Measurements from ENCODE around the gene INAFM1.
"Not testable (repeated sequence)": the region's sequence is repeated elsewhere in the genome, so short reads cannot be mapped to it uniquely, and the experiment has no call there.

The INAFM1 gene

GRCh38 chr19:47247308-47247990, 27.2 kb upstream of the INAFM1 start:
- Histone ChIP-seq H3K4me3 (ENCODE audit: low read depth, low read length) (no peak overlapping the region), H3K9ac (ENCODE audit: low read depth, low read length) (no peak overlapping the region), H3K36me3 (ENCODE audit: control insufficient read depth, insufficient read depth, low read length) (no peaks in the 10 kb centered on the region), H3K27me3 (ENCODE audit: control insufficient read depth, insufficient read depth, low read length) (peaks cover 8% of the 10 kb centered on the region), H3K9me3 (ENCODE audit: control insufficient read depth, insufficient read depth, low read length) (no peaks in the 10 kb centered on the region), H3K4me1 (ENCODE audit: control insufficient read depth, insufficient read depth, low read length) (peaks cover 2% of the 10 kb centered on the region)

DNA sequence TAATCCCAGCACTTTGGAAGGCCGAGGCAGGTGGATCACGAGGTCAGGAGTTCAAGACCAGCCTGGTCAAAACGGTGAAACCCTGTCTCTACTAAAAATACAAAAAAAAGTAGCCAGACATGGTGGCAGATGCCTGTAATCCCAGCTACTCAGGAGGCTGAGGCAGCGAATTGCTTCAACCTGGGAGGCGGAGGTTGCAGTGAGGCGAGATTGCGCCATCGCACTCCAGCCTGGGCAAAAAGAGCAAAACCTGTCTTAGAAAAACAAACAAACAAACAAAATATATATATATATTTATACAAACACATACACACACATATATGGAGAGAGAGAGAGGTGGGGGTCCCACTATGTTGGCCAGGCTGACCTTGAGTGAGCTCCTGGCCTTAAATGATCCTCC, 21.7 kb upstream of the INAFM1 start:
- not testable (repeated sequence) for H3K9me3 ChIP-seq (ENCODE audit: control insufficient read depth, insufficient read depth, low read length); H3K36me3 ChIP-seq (ENCODE audit: control insufficient read depth, insufficient read depth, low read length); H3K27me3 ChIP-seq (ENCODE audit: control insufficient read depth, insufficient read depth, low read length); H3K9ac ChIP-seq (ENCODE audit: low read depth, low read length); H3K4me1 ChIP-seq (ENCODE audit: control insufficient read depth, insufficient read depth, low read length); H3K4me3 ChIP-seq (ENCODE audit: low read depth, low read length)

- Histone ChIP-seq H3K9me3 (ENCODE audit: control insufficient read depth, insufficient read depth, low read length) (no peaks in the 10 kb centered on the region), H3K9ac (ENCODE audit: low read depth, low read length) (no peak overlapping the region), H3K4me1 (ENCODE audit: control insufficient read depth, insufficient read depth, low read length) (peaks cover 4% of the 10 kb centered on the region), H3K36me3 (ENCODE audit: control insufficient read depth, insufficient read depth, low read length) (no peaks in the 10 kb centered on the region), H3K4me3 (ENCODE audit: low read depth, low read length) (no peak overlapping the region), H3K27me3 (ENCODE audit: control insufficient read depth, insufficient read depth, low read length) (no peaks in the 10 kb centered on the region)
Observed at GRCh38 chr19:47253467-47253881, 21.2 kb upstream of the INAFM1 start.

DNA sequence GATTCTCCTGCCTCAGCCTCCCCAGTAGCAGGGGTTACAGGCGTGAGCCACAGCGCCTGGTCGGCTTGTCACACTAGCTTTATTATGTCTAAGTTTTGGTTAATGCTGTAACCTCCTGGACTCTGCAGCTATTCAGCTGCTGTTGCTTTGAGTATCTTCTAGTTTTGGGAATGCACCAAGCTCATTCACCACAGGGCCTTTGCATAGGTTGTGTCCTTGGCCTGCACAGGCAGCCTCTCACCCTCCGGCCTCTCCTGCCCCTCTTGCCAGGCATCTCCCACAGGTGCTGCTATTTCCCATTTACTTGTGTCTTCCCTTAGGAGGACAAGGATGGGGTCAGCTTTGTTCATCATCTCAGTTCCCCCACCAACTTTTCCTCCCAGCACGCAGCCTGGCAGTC, 20.7 kb upstream of the INAFM1 start:
- no peaks in the 10 kb centered on the region for H3K9me3 ChIP-seq (ENCODE audit: control insufficient read depth, insufficient read depth, low read length)
- no peak overlapping the region for H3K9ac ChIP-seq (ENCODE audit: low read depth, low read length)
- H3K4me3 ChIP-seq (ENCODE audit: low read depth, low read length) = no peak overlapping the region
- H3K4me1 ChIP-seq (ENCODE audit: control insufficient read depth, insufficient read depth, low read length) = peaks cover 4% of the 10 kb centered on the region
- peaks cover 3% of the 10 kb centered on the region for H3K36me3 ChIP-seq (ENCODE audit: control insufficient read depth, insufficient read depth, low read length)
- no peaks in the 10 kb centered on the region for H3K27me3 ChIP-seq (ENCODE audit: control insufficient read depth, insufficient read depth, low read length)

- H3K4me3 ChIP-seq (ENCODE audit: low read depth, low read length) = peak within 1 kb of the TSS; percentile 95
- peaks cover 4% of the 10 kb centered on the region for H3K4me1 ChIP-seq (ENCODE audit: control insufficient read depth, insufficient read depth, low read length)
- peaks cover 24% of the 10 kb centered on the region for H3K36me3 ChIP-seq (ENCODE audit: control insufficient read depth, insufficient read depth, low read length)
- H3K9me3 ChIP-seq (ENCODE audit: control insufficient read depth, insufficient read depth, low read length) = no peaks in the 10 kb centered on the region
- peak within 1 kb of the TSS; percentile 91 for H3K9ac ChIP-seq (ENCODE audit: low read depth, low read length)
- no peaks in the 10 kb centered on the region for H3K27me3 ChIP-seq (ENCODE audit: control insufficient read depth, insufficient read depth, low read length)
Observed at GRCh38 chr19:47255879-47256692, 18.6 kb upstream of the INAFM1 start, which contains the start of gene CCDC9. Gene CCDC9 (plus strand): TSS chr19:47256525. CDS start chr19:47258401, 1,876 bp downstream.

DNA sequence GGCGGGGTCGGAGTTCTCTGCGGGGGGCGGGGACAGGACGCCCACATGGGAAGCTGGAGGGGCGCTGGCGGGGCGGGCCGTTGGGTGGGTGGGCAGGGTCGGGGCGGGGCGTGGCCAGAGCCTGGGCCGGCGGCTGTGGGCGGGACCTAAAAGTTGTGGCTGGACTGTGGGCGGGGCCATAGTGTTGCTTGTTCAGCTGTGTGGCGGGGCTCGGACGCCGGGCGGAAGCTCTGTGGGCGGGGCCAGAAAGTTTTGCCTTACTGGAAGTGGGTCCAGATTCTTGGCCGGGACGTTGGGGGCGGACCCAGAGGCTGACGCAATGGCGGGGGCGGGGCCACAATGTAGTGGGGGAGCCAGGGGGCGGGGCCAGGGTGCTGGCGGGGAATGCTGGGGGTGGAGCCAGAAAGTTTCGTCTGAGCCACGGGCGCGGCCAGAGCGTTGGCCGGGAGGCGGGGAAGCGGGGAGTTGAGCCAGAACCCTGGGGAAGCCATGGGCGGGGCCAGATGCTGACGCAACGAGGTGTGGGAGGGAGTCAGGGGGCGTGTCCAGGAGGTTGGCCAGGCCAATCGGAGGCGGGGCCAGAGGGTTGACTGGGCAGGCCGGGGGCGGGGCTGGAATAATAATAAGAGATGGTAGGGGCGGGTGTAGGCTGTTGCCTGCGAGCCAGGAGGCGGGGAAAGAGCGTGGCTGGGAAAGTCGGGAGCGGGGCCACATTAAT, 17.8 kb upstream of the INAFM1 start:
- Histone ChIP-seq H3K4me3 (ENCODE audit: low read depth, low read length) (peak overlapping the region; percentile 91), H3K9me3 (ENCODE audit: control insufficient read depth, insufficient read depth, low read length) (no peaks in the 10 kb centered on the region), H3K36me3 (ENCODE audit: control insufficient read depth, insufficient read depth, low read length) (peaks cover 25% of the 10 kb centered on the region), H3K27me3 (ENCODE audit: control insufficient read depth, insufficient read depth, low read length) (no peaks in the 10 kb centered on the region), H3K9ac (ENCODE audit: low read depth, low read length) (no peak overlapping the region), H3K4me1 (ENCODE audit: control insufficient read depth, insufficient read depth, low read length) (peaks cover 4% of the 10 kb centered on the region)

DNA sequence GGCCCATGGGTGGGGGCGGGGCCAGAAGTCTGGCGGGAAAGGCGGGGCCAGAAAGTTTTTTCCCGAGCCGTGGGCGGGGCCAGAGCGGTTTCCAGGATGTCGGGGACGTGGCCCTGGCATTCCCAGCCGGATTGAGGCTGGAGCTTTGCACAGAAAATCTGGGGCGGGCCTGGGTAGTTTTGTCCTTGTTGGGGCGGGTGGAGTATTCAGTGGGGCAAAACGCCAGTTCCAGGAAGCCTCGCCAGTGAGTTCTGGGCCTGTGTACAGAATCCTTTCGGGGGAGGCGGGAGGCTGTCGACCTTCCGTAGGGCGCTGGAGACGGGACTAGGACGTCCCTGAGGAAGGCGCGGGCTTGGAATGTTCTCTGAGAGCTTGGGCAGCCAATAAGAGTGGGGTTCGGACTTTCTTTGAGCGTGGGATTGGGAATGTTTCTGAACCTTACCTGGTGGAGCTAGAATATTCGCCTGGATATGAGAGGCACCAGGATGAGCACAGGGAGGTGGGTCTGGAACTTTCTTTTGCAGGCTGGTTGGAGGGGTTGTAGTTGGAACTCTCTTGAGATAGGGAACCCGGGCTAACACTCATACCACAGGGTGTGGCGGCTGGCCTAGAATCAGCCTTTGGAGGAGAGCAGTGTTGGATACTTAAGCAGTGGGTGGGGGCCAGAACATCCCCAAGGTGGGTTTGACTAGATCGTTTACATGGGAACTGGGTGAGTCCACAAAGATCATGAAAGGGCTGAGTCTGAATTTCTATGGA, 17.1 kb upstream of the INAFM1 start:
- H3K9ac ChIP-seq (ENCODE audit: low read depth, low read length) = peak overlapping the region; percentile 91

GRCh38 chr19:47258434-47258833, 16.3 kb upstream of the INAFM1 start:
- H3K4me1 ChIP-seq (ENCODE audit: control insufficient read depth, insufficient read depth, low read length) = peaks cover 4% of the 10 kb centered on the region
- peak overlapping the region; percentile 91 for H3K9ac ChIP-seq (ENCODE audit: low read depth, low read length)
- no peaks in the 10 kb centered on the region for H3K9me3 ChIP-seq (ENCODE audit: control insufficient read depth, insufficient read depth, low read length)
- peak overlapping the region; percentile 95 for H3K4me3 ChIP-seq (ENCODE audit: low read depth, low read length)
- no peaks in the 10 kb centered on the region for H3K27me3 ChIP-seq (ENCODE audit: control insufficient read depth, insufficient read depth, low read length)
- peaks cover 25% of the 10 kb centered on the region for H3K36me3 ChIP-seq (ENCODE audit: control insufficient read depth, insufficient read depth, low read length)

More for the DNA sequence above, 17.1 kb upstream of the INAFM1 start:
- H3K36me3 ChIP-seq (ENCODE audit: control insufficient read depth, insufficient read depth, low read length) = peaks cover 25% of the 10 kb centered on the region
- H3K4me3 ChIP-seq (ENCODE audit: low read depth, low read length) = peak overlapping the region; percentile 95
- H3K4me1 ChIP-seq (ENCODE audit: control insufficient read depth, insufficient read depth, low read length) = peaks cover 4% of the 10 kb centered on the region
- no peaks in the 10 kb centered on the region for H3K27me3 ChIP-seq (ENCODE audit: control insufficient read depth, insufficient read depth, low read length)
- no peaks in the 10 kb centered on the region for H3K9me3 ChIP-seq (ENCODE audit: control insufficient read depth, insufficient read depth, low read length)

GRCh38 chr19:47258895-47259555, 15.7 kb upstream of the INAFM1 start:
- Histone ChIP-seq H3K36me3 (ENCODE audit: control insufficient read depth, insufficient read depth, low read length) (peaks cover 25% of the 10 kb centered on the region), H3K27me3 (ENCODE audit: control insufficient read depth, insufficient read depth, low read length) (no peaks in the 10 kb centered on the region), H3K9ac (ENCODE audit: low read depth, low read length) (peak overlapping the region; percentile 47), H3K9me3 (ENCODE audit: control insufficient read depth, insufficient read depth, low read length) (no peaks in the 10 kb centered on the region), H3K4me3 (ENCODE audit: low read depth, low read length) (no peak overlapping the region), H3K4me1 (ENCODE audit: control insufficient read depth, insufficient read depth, low read length) (peaks cover 4% of the 10 kb centered on the region)

GRCh38 chr19:47260476-47260875, 14.2 kb upstream of the INAFM1 start:
- H3K4me3 ChIP-seq (ENCODE audit: low read depth, low read length) = no peak overlapping the region
- H3K4me1 ChIP-seq (ENCODE audit: control insufficient read depth, insufficient read depth, low read length) = peaks cover 4% of the 10 kb centered on the region
- peaks cover 36% of the 10 kb centered on the region for H3K36me3 ChIP-seq (ENCODE audit: control insufficient read depth, insufficient read depth, low read length)
- no peaks in the 10 kb centered on the region for H3K27me3 ChIP-seq (ENCODE audit: control insufficient read depth, insufficient read depth, low read length)
- H3K9me3 ChIP-seq (ENCODE audit: control insufficient read depth, insufficient read depth, low read length) = no peaks in the 10 kb centered on the region
- H3K9ac ChIP-seq (ENCODE audit: low read depth, low read length) = no peak overlapping the region
